Measurements from ENCODE around the gene WIPF1.

WIPF1 gene

DNA sequence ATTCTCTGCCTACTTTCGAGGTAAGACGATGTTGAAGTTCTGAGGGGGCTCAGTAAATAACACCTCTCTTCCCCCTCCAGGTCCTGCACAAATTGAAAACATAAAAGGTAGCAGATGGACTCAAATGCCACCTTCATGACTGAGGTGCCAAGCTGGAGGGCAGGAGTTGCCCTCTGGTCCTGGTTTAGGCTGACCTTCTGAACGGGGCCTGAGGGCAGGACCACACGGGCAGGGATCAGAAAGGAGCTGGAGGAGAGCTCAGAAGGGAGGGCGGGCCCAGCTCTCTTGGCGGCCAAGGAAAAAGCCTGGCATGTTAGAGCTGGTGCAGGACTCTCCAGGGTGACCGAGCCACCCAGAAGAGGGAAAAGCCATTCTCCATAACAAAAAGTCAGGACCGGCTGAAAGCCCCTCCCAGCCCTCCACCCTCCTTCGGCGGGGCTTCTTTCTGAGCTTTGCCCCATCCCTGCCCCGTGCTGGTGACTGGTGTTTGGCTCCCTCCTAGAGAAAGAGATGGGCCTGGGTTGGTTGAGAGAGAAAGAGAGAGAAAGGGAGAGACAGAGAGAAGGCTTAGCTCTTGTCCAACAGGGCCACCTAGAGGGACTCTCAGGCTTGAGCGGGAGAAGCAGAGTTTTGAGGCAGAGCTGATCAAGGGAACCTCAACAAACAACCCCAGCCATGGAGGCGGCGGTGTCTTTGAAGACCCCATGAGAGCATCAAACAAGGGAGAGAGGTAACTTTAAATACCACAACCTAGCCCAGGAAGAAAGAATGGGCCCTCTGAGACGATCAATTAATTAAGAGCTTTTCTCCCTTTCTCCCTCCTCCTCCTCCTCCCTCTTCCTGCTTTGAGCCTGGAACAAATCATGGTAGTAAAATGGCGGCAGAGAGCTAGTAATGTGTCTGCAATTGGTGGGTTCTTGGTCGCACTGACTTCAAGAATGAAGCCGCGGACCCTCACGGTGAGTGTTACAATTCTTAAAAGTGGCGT is 50.8 kb downstream of the WIPF1 start:
- no peaks in the 10 kb centered on the region for H4K20me1 ChIP-seq
- H3K4me3 ChIP-seq, result no peak overlapping the region
- peaks cover 0 to 7% (median 0%) of the 10 kb centered on the region in 11 experiments; a peak in 5 of 22 replicates for H3K9me3 ChIP-seq (replicated peaks in 1 of 11)
- H3K4me2 ChIP-seq, result no peak overlapping the region
- no peaks in the 10 kb centered on the region for H3K27me3 ChIP-seq
- H3K9ac ChIP-seq, result no peak overlapping the region
- no peaks in the 10 kb centered on the region for H3K36me3 ChIP-seq
- no peak for TF ChIP-seq Cebpa-rat (IDR thresholded peaks at IDR 0.05)
- no peaks in the 10 kb centered on the region for H3K4me1 ChIP-seq
- no peak overlapping the region for H3K27ac ChIP-seq

DNA sequence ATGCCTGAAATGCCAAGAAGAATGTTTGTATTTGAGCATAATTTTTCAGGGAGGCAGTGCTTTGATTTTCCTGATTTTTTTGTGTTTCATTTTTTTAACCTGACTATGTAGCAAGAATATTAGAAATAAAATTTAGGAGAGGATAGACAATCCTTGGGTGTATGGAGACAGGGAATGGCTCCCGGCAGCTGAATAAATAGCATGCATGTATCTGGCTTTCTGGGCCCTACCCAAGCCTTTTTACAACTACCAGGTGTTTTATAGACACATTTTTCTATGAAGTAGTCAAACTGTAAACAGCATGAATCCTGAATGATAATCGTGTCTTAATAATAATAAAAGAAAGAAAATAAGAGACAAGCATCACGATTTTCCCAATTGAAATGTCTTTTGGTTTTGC is 52.4 kb downstream of the WIPF1 start:
- H3K4me3 ChIP-seq, result no peak overlapping the region
- TF ChIP-seq Cebpa-rat (IDR thresholded peaks at IDR 0.05), result no peak
- H4K20me1 ChIP-seq, result no peaks in the 10 kb centered on the region
- no peaks in the 10 kb centered on the region for H3K27me3 ChIP-seq
- no peak overlapping the region for H3K27ac ChIP-seq
- no peaks in the 10 kb centered on the region for H3K4me1 ChIP-seq
- no peaks in the 10 kb centered on the region for H3K36me3 ChIP-seq
- no peak overlapping the region for H3K4me2 ChIP-seq
- H3K9ac ChIP-seq, result no peak overlapping the region
- peaks cover 0 to 7% (median 0%) of the 10 kb centered on the region in 11 experiments; a peak in 5 of 22 replicates for H3K9me3 ChIP-seq (replicated peaks in 1 of 11)

- Histone ChIP-seq H3K9ac (no peak overlapping the region), H3K36me3 (no peaks in the 10 kb centered on the region), H3K27me3 (no peaks in the 10 kb centered on the region), H3K4me1 (no peaks in the 10 kb centered on the region), H3K4me2 (no peak overlapping the region), H4K20me1 (no peaks in the 10 kb centered on the region), H3K27ac (no peak overlapping the region), H3K4me3 (no peak overlapping the region), H3K9me3 (replicated peaks in 1 of 11) (peaks cover 0 to 7% (median 0%) of the 10 kb centered on the region in 11 experiments; a peak in 5 of 22 replicates)
- no peak for TF ChIP-seq Cebpa-rat (IDR thresholded peaks at IDR 0.05)
Measured at GRCh38 chr2:174544802-174545201, 52.8 kb downstream of the WIPF1 start.

- no peaks in the 10 kb centered on the region for H3K4me1 ChIP-seq
- TF ChIP-seq Cebpa-rat (IDR thresholded peaks at IDR 0.05), result no peak
- H3K9ac ChIP-seq, result no peak overlapping the region
- peaks cover 0 to 7% (median 0%) of the 10 kb centered on the region in 11 experiments; a peak in 5 of 22 replicates for H3K9me3 ChIP-seq (replicated peaks in 1 of 11)
- no peak overlapping the region for H3K4me3 ChIP-seq
- H4K20me1 ChIP-seq, result no peaks in the 10 kb centered on the region
- no peaks in the 10 kb centered on the region for H3K36me3 ChIP-seq
- H3K27ac ChIP-seq, result no peak overlapping the region
- no peaks in the 10 kb centered on the region for H3K27me3 ChIP-seq
- H3K4me2 ChIP-seq, result no peak overlapping the region
Measured at GRCh38 chr2:174544156-174544555, 53.4 kb downstream of the WIPF1 start.

GRCh38 chr2:174540893-174541292 is 56.7 kb downstream of the WIPF1 start:
- Histone ChIP-seq H3K27me3 (no peaks in the 10 kb centered on the region), H3K36me3 (no peaks in the 10 kb centered on the region), H3K27ac (no peak overlapping the region), H3K4me1 (peaks cover 0 to 15% (median 7%) of the 10 kb centered on the region in 10 experiments; a peak in 12 of 20 replicates), H3K9me3 (replicated peaks in 1 of 11) (no peaks in the 10 kb centered on the region), H3K4me2 (no peak overlapping the region), H4K20me1 (no peaks in the 10 kb centered on the region), H3K4me3 (no peak overlapping the region), H3K9ac (no peak overlapping the region)
- peak in 2 of 11 experiments; percentile 20 to 39; a peak in 1 of 22 replicates for TF ChIP-seq Cebpa-rat (IDR thresholded peaks at IDR 0.05)

GRCh38 chr2:174535757-174536703 is 61.6 kb downstream of the WIPF1 start:
- no peaks in the 10 kb centered on the region for H3K27me3 ChIP-seq
- peaks cover 0 to 18% (median 7%) of the 10 kb centered on the region in 10 experiments; a peak in 14 of 20 replicates for H3K4me1 ChIP-seq
- no peak overlapping the region for H3K27ac ChIP-seq
- H4K20me1 ChIP-seq, result no peaks in the 10 kb centered on the region
- H3K9me3 ChIP-seq (replicated peaks in 1 of 11), result peaks cover 0 to 5% (median 0%) of the 10 kb centered on the region in 11 experiments; a peak in 1 of 22 replicates
- H3K9ac ChIP-seq, result no peak overlapping the region
- no peak overlapping the region for H3K4me3 ChIP-seq
- no peaks in the 10 kb centered on the region for H3K36me3 ChIP-seq
- H3K4me2 ChIP-seq, result peak overlapping the region in 8 of 11 experiments; percentile 28 to 60 (median 39); a peak in 14 of 22 replicates
- TF ChIP-seq Cebpa-rat (IDR thresholded peaks at IDR 0.05), result no peak

DNA sequence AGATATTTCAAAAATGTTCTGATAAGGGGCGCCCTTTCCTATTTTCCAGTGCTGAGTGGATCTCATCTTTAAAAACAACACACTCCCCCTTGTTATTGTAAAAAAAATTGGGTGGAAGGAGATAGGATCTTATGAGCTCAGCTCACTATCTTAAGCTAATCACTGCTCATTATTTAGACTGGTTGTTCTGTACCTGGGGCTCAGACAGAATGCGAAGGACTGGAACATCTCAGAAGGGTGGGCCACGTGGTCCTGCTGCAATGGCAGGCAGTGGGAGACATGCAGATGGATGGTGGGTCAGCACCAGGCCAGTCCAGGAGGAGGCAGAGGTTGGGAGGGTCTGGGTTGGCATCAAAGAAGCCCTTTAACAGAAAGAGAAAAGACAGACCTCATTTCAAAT is 62.5 kb downstream of the WIPF1 start:
- Histone ChIP-seq H3K4me2 (no peak overlapping the region), H3K36me3 (no peaks in the 10 kb centered on the region), H3K9me3 (replicated peaks in 1 of 11) (peaks cover 0 to 5% (median 0%) of the 10 kb centered on the region in 11 experiments; a peak in 1 of 22 replicates), H3K9ac (no peak overlapping the region), H3K27me3 (no peaks in the 10 kb centered on the region), H3K4me1 (peaks cover 0 to 18% (median 7%) of the 10 kb centered on the region in 10 experiments; a peak in 14 of 20 replicates), H4K20me1 (no peaks in the 10 kb centered on the region), H3K4me3 (no peak overlapping the region), H3K27ac (no peak overlapping the region)
- TF ChIP-seq Cebpa-rat (IDR thresholded peaks at IDR 0.05), result no peak

GRCh38 chr2:174529916-174530315 is 67.7 kb downstream of the WIPF1 start:
- no peak overlapping the region for H3K9ac ChIP-seq
- no peak overlapping the region for H3K27ac ChIP-seq
- no peaks in the 10 kb centered on the region for H3K36me3 ChIP-seq
- H4K20me1 ChIP-seq, result no peaks in the 10 kb centered on the region
- peaks cover 0 to 11% (median 2%) of the 10 kb centered on the region in 10 experiments; a peak in 9 of 20 replicates for H3K4me1 ChIP-seq
- no peak for TF ChIP-seq Cebpa-rat (IDR thresholded peaks at IDR 0.05)
- H3K4me2 ChIP-seq, result no peak overlapping the region
- H3K4me3 ChIP-seq, result no peak overlapping the region
- peaks cover 13 to 24% (median 19%) of the 10 kb centered on the region in 11 experiments; a peak in 20 of 22 replicates for H3K9me3 ChIP-seq (replicated peaks in 1 of 11)
- H3K27me3 ChIP-seq, result no peaks in the 10 kb centered on the region

All from BLaER1 treated with 17β-estradiol and CSF1 and Interleukin-3, amounts not matched to agents 10 nM and 100 nM (cell line).